ENCODE data around the gene UPK2.
"Not testable (repeated sequence)": the region's sequence is repeated elsewhere in the genome, so short reads cannot be mapped to it uniquely, and the experiment has no call there.

The UPK2 gene

GRCh38 chr11:118939404-118939915 is 16.6 kb upstream of the UPK2 start:
- DNase-seq: no peak

GRCh38 chr11:118939953-118940598 is 16.0 kb upstream of the UPK2 start:
- DNase-seq: no peak

- no peak for DNase-seq
Observed at GRCh38 chr11:118947091-118947490, 9.0 kb upstream of the UPK2 start.

- no peak for DNase-seq
Observed at GRCh38 chr11:118948000-118948399, 8.1 kb upstream of the UPK2 start.

GRCh38 chr11:118953265-118953664 is 2.8 kb upstream of the UPK2 start:
- DNase-seq: peak; percentile 99

- DNase-seq: peak; percentile 45
Observed at GRCh38 chr11:118953976-118954375, 2.1 kb upstream of the UPK2 start.

- no peak for DNase-seq
Observed at GRCh38 chr11:118956847-118957469, 860 bp downstream of the UPK2 start.

GRCh38 chr11:118957549-118957948 is 1.5 kb downstream of the UPK2 start:
- no peak for DNase-seq

- DNase-seq: no peak
Observed at GRCh38 chr11:118957968-118958367, 1.9 kb downstream of the UPK2 start.

GRCh38 chr11:118958577-118958976 is 2.5 kb downstream of the UPK2 start:
- DNase-seq: no peak

GRCh38 chr11:118961189-118961588 is 5.1 kb downstream of the UPK2 start:
- no peak for DNase-seq

GRCh38 chr11:118961591-118961990 is 5.5 kb downstream of the UPK2 start:
- no peak for DNase-seq

GRCh38 chr11:118969508-118969907 is 13.4 kb downstream of the UPK2 start:
- DNase-seq: not testable (repeated sequence)

- DNase-seq: no peak
Observed at GRCh38 chr11:118971646-118972045, 15.5 kb downstream of the UPK2 start, which contains the start of gene FOXR1. Gene FOXR1 (plus strand): TSS chr11:118971761. CDS start chr11:118971932, 171 bp downstream.

- DNase-seq: no peak
Observed at GRCh38 chr11:118973985-118974384, 17.9 kb downstream of the UPK2 start.

- DNase-seq: peak; percentile 17
Observed at GRCh38 chr11:118975771-118976709, 19.9 kb downstream of the UPK2 start.

- DNase-seq: no peak
Observed at GRCh38 chr11:118979434-118979833, 23.3 kb downstream of the UPK2 start.

GRCh38 chr11:118980191-118980881 is 24.2 kb downstream of the UPK2 start:
- DNase-seq: no peak

GRCh38 chr11:118984337-118984736 is 28.2 kb downstream of the UPK2 start:
- not testable (repeated sequence) for DNase-seq

- no peak for DNase-seq
Observed at GRCh38 chr11:118984825-118985224, 28.7 kb downstream of the UPK2 start.

GRCh38 chr11:118988280-118988679 is 32.2 kb downstream of the UPK2 start:
- DNase-seq: peak; percentile 47

- not testable (repeated sequence) for DNase-seq
Observed at GRCh38 chr11:118991486-118992038, 35.5 kb downstream of the UPK2 start.

Measured in NCI-H1105 treated with DMSO at 0.1 percent for 48 hours (cell line).